Measurements from ENCODE around the gene LRRC32. TPM values are rescaled to one million over a fixed set of nuclear protein-coding genes. Genes with fewer than 3 reads are reported as not detected.

LRRC32 gene
- total RNA-seq, 2 experiments from 2014 or later = 5.5 to 25.3 TPM

GRCh38 chr11:76698321-76699043 is 27.9 kb upstream of the LRRC32 start:
- DNase-seq (ENCODE audit: low spot score) = peak; percentile 50
- no peaks in the 10 kb centered on the region for H3K36me3 ChIP-seq (ENCODE audit: insufficient read depth, low read length)
- H4K20me1 ChIP-seq (ENCODE audit: insufficient read depth, low read length) = no peaks in the 10 kb centered on the region
- CTCF ChIA-PET (ENCODE audit: unreplicated experiment) = interaction anchor here (0.5 kb wide), 1 partner anchor 118 kb away, joined by 3 read pairs; no protein-coding TSS in a partner anchor
- no peak for TF ChIP-seq EZH2phosphoT487 (IDR thresholded peaks at IDR 0.05; ENCODE audit: borderline replicate concordance, low read depth, low read length)
- TF ChIP-seq, protein P1, sequence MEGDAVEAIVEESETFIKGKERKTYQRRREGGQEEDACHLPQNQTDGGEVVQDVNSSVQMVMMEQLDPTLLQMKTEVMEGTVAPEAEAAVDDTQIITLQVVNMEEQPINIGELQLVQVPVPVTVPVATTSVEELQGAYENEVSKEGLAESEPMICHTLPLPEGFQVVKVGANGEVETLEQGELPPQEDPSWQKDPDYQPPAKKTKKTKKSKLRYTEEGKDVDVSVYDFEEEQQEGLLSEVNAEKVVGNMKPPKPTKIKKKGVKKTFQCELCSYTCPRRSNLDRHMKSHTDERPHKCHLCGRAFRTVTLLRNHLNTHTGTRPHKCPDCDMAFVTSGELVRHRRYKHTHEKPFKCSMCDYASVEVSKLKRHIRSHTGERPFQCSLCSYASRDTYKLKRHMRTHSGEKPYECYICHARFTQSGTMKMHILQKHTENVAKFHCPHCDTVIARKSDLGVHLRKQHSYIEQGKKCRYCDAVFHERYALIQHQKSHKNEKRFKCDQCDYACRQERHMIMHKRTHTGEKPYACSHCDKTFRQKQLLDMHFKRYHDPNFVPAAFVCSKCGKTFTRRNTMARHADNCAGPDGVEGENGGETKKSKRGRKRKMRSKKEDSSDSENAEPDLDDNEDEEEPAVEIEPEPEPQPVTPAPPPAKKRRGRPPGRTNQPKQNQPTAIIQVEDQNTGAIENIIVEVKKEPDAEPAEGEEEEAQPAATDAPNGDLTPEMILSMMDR (conservative IDR thresholded peaks at IDR 0.05; ENCODE audit: low read length) = peak; percentile 81
- POLR2A ChIA-PET = no interaction called here
- H3K4me1 ChIP-seq (ENCODE audit: insufficient read depth, low read length, poor library complexity, severe bottlenecking) = peaks cover 5% of the 10 kb centered on the region
- H3K9me3 ChIP-seq (ENCODE audit: low read length) = no peaks in the 10 kb centered on the region
- no peaks in the 10 kb centered on the region for H3K9me2 ChIP-seq (ENCODE audit: insufficient read depth, low read length)
- H2AFZ ChIP-seq (ENCODE audit: low read length) = no peak overlapping the region
- no peaks in the 10 kb centered on the region for H3K79me2 ChIP-seq (ENCODE audit: insufficient read depth, low read depth, low read length)
- no peak overlapping the region for H3K27ac ChIP-seq (ENCODE audit: low read depth, low read length, poor library complexity, severe bottlenecking)
- intact Hi-C loops (cut with micrococcal nuclease; ENCODE audit: unreplicated experiment) = no loop called here
- no peak overlapping the region for H3K4me3 ChIP-seq (ENCODE audit: low read depth, low read length, poor library complexity, severe bottlenecking)
- BruUV-seq (replicated peaks) = no TSS peak
- no peak overlapping the region for H3K4me2 ChIP-seq (ENCODE audit: low read length)

- peaks cover 5% of the 10 kb centered on the region for H3K4me1 ChIP-seq (ENCODE audit: insufficient read depth, low read length, poor library complexity, severe bottlenecking)
- H3K9me2 ChIP-seq (ENCODE audit: insufficient read depth, low read length) = no peaks in the 10 kb centered on the region
- H2AFZ ChIP-seq (ENCODE audit: low read length) = no peak overlapping the region
- TF ChIP-seq EZH2phosphoT487 (IDR thresholded peaks at IDR 0.05; ENCODE audit: borderline replicate concordance, low read depth, low read length) = no peak
- TF ChIP-seq, protein P1 (conservative IDR thresholded peaks at IDR 0.05; ENCODE audit: low read length) = no peak
- DNase-seq (ENCODE audit: low spot score) = no peak
- no TSS peak for BruUV-seq (replicated peaks)
- H3K27ac ChIP-seq (ENCODE audit: low read depth, low read length, poor library complexity, severe bottlenecking) = no peak overlapping the region
- H3K9me3 ChIP-seq (ENCODE audit: low read length) = no peaks in the 10 kb centered on the region
- no peaks in the 10 kb centered on the region for H4K20me1 ChIP-seq (ENCODE audit: insufficient read depth, low read length)
- H3K79me2 ChIP-seq (ENCODE audit: insufficient read depth, low read depth, low read length) = no peaks in the 10 kb centered on the region
- ChIA-PET POLR2A (no interaction called here), CTCF (ENCODE audit: unreplicated experiment) (no interaction called here)
- intact Hi-C loops (cut with micrococcal nuclease; ENCODE audit: unreplicated experiment) = no loop called here
- no peak overlapping the region for H3K4me3 ChIP-seq (ENCODE audit: low read depth, low read length, poor library complexity, severe bottlenecking)
- H3K4me2 ChIP-seq (ENCODE audit: low read length) = no peak overlapping the region
- H3K36me3 ChIP-seq (ENCODE audit: insufficient read depth, low read length) = no peaks in the 10 kb centered on the region
These were observed 26.2 kb upstream of the LRRC32 start for GRCh38 chr11:76696756-76697155.

DNA sequence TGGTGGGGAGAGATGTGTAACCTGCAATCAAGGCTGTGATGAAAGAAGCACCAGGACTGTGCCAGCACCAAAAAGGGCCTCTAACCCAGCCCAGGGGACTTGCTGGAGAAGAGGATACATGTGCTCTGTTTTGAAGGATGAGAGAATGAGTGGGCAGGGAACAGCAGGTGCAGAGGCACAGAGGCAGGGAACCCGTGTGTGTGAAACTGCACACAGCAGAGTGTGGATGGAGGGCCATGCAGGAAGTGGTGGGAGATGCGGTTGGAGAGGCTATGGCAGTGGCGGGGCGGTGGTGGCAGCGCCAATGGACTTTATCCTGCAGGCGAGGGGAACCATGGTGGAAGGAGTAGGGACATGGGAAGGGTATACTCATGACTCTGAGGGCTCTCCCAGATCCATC is 25.2 kb upstream of the LRRC32 start:
- H3K79me2 ChIP-seq (ENCODE audit: insufficient read depth, low read depth, low read length) = no peaks in the 10 kb centered on the region
- no peak overlapping the region for H2AFZ ChIP-seq (ENCODE audit: low read length)
- no peaks in the 10 kb centered on the region for H4K20me1 ChIP-seq (ENCODE audit: insufficient read depth, low read length)
- no peak for DNase-seq (ENCODE audit: low spot score)
- no TSS peak for BruUV-seq (replicated peaks)
- intact Hi-C loops (cut with micrococcal nuclease; ENCODE audit: unreplicated experiment) = no loop called here
- H3K9me3 ChIP-seq (ENCODE audit: low read length) = no peaks in the 10 kb centered on the region
- no peak overlapping the region for H3K4me3 ChIP-seq (ENCODE audit: low read depth, low read length, poor library complexity, severe bottlenecking)
- H3K4me1 ChIP-seq (ENCODE audit: insufficient read depth, low read length, poor library complexity, severe bottlenecking) = peaks cover 5% of the 10 kb centered on the region
- CTCF ChIA-PET (ENCODE audit: unreplicated experiment) = no interaction called here
- no peak overlapping the region for H3K4me2 ChIP-seq (ENCODE audit: low read length)
- TF ChIP-seq EZH2phosphoT487 (IDR thresholded peaks at IDR 0.05; ENCODE audit: borderline replicate concordance, low read depth, low read length) = no peak
- TF ChIP-seq, protein P1 (conservative IDR thresholded peaks at IDR 0.05; ENCODE audit: low read length) = no peak
- POLR2A ChIA-PET = no interaction called here
- no peak overlapping the region for H3K27ac ChIP-seq (ENCODE audit: low read depth, low read length, poor library complexity, severe bottlenecking)
- H3K36me3 ChIP-seq (ENCODE audit: insufficient read depth, low read length) = no peaks in the 10 kb centered on the region
- no peaks in the 10 kb centered on the region for H3K9me2 ChIP-seq (ENCODE audit: insufficient read depth, low read length)

All from OCI-LY7 (cell line).